ENCODE results near the gene TXNDC2. TPM values are rescaled to one million over a fixed set of nuclear protein-coding genes. Genes with fewer than 3 reads are reported as not detected.

The TXNDC2 gene
- total and polyA plus RNA-seq, 10 of the 15 experiments (the other 5 are each of a cell fraction or from before 2014, with no cell fraction given), result 0.04 to 0.07 (median 0.06) TPM; not detected in 7

DNA sequence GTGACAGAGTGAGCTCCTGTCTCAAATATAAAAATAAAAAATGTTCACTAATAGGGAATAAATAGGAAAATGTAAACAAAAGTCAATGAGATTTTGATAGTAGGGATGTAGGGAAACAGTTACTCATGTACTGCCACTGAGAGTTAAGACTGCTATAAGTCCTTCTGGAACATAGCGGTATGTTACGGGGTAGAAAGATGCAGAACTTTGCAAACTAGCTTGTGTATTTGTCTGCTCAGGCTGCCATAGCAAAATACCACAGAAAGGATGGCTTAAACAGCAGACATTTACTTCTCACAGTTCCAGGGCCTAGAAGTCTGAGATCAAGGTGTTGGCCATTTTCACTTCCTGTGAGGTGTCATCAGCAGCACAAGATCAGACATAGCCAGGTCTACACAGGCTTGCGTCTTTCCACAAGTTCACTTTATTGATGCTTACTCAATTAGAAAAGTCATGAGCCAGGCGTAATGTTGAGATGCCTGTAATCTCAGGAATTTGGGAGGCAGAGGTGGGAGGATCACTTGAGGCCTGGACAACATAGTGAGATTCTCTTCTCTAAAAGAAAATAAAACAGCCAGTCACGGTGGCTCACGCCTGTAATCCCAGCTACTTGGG lies 8.8 kb downstream of the TXNDC2 start:
- H3K27ac ChIP-seq (ENCODE audit: control insufficient read depth, insufficient read depth), result no peak overlapping the region
- no peaks in the 10 kb centered on the region for H4K20me1 ChIP-seq (ENCODE audit: control insufficient read depth, insufficient read depth)
- H3K9me3 ChIP-seq (replicated peaks; ENCODE audit: control insufficient read depth, insufficient read depth, low read length), result no peaks in the 10 kb centered on the region
- in situ Hi-C loops (cut with MboI) (loop anchor here (5.0 kb wide), 1 partner anchor 52 kb away; no protein-coding TSS in a partner anchor), intact Hi-C loops (cut with micrococcal nuclease; ENCODE audit: unreplicated experiment) (no loop called here)
- H3K4me3 ChIP-seq, result no peak overlapping the region
- CTCF ChIA-PET, result no interaction called here
- BruUV-seq (replicated peaks), result no TSS peak
- SMC1A ChIA-PET (ENCODE audit: uncharacterized antibody, unreplicated experiment), result no interaction called here
- no peaks in the 10 kb centered on the region for H3K36me3 ChIP-seq (ENCODE audit: control insufficient read depth in 2 of 2, insufficient read depth in 2 of 2, low read length in 1 of 2)
- POLR2A ChIA-PET, result no interaction called here
- FAIRE-seq (peak; percentile 68), DNase-seq (ENCODE audit: low read depth, low spot score) (no peak), ATAC-seq (no peak)
- H3K27me3 ChIP-seq (replicated peaks in 1 of 2; ENCODE audit: control insufficient read depth in 2 of 2, insufficient read depth in 2 of 2, low read length in 1 of 2), result no peaks in the 10 kb centered on the region
- no peaks in the 10 kb centered on the region for H3K4me1 ChIP-seq (ENCODE audit: control insufficient read depth, insufficient read depth, low read length)
- RAD21 ChIA-PET (ENCODE audit: unreplicated experiment), result no interaction called here
- H3K9ac ChIP-seq (ENCODE audit: control insufficient read depth, insufficient read depth, low read length), result no peak overlapping the region
- 91% methylated on average over 6 of the region's 6 CpGs for WGBS (ENCODE audit: insufficient coverage, insufficient replicate concordance, low lambda C conversion rate, missing lambda C conversion rate)
- H2AFZ ChIP-seq (ENCODE audit: control insufficient read depth, low read depth, low read length), result no peak overlapping the region
- H3K4me2 ChIP-seq (ENCODE audit: control insufficient read depth, insufficient read depth), result no peak overlapping the region
- no peaks in the 10 kb centered on the region for H3K79me2 ChIP-seq (ENCODE audit: control insufficient read depth, insufficient read depth, low read length)
- no peak for TF ChIP-seq NBN (IDR thresholded peaks at IDR 0.05)
- TF ChIP-seq HDGF (IDR thresholded peaks at IDR 0.05), result no peak
- TF ChIP-seq, protein P1, sequence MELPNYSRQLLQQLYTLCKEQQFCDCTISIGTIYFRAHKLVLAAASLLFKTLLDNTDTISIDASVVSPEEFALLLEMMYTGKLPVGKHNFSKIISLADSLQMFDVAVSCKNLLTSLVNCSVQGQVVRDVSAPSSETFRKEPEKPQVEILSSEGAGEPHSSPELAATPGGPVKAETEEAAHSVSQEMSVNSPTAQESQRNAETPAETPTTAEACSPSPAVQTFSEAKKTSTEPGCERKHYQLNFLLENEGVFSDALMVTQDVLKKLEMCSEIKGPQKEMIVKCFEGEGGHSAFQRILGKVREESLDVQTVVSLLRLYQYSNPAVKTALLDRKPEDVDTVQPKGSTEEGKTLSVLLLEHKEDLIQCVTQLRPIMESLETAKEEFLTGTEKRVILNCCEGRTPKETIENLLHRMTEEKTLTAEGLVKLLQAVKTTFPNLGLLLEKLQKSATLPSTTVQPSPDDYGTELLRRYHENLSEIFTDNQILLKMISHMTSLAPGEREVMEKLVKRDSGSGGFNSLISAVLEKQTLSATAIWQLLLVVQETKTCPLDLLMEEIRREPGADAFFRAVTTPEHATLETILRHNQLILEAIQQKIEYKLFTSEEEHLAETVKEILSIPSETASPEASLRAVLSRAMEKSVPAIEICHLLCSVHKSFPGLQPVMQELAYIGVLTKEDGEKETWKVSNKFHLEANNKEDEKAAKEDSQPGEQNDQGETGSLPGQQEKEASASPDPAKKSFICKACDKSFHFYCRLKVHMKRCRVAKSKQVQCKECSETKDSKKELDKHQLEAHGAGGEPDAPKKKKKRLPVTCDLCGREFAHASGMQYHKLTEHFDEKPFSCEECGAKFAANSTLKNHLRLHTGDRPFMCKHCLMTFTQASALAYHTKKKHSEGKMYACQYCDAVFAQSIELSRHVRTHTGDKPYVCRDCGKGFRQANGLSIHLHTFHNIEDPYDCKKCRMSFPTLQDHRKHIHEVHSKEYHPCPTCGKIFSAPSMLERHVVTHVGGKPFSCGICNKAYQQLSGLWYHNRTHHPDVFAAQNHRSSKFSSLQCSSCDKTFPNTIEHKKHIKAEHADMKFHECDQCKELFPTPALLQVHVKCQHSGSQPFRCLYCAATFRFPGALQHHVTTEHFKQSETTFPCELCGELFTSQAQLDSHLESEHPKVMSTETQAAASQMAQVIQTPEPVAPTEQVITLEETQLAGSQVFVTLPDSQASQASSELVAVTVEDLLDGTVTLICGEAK (IDR thresholded peaks at IDR 0.05; ENCODE audit: borderline replicate concordance), result no peak
- TF ChIP-seq, protein P2, sequence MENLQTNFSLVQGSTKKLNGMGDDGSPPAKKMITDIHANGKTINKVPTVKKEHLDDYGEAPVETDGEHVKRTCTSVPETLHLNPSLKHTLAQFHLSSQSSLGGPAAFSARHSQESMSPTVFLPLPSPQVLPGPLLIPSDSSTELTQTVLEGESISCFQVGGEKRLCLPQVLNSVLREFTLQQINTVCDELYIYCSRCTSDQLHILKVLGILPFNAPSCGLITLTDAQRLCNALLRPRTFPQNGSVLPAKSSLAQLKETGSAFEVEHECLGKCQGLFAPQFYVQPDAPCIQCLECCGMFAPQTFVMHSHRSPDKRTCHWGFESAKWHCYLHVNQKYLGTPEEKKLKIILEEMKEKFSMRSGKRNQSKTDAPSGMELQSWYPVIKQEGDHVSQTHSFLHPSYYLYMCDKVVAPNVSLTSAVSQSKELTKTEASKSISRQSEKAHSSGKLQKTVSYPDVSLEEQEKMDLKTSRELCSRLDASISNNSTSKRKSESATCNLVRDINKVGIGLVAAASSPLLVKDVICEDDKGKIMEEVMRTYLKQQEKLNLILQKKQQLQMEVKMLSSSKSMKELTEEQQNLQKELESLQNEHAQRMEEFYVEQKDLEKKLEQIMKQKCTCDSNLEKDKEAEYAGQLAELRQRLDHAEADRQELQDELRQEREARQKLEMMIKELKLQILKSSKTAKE (IDR thresholded peaks at IDR 0.05; ENCODE audit: low read depth, poor library complexity, severe bottlenecking), result no peak
- TF ChIP-seq CBFB (IDR thresholded peaks at IDR 0.05; ENCODE audit: low read depth), result no peak
- TF ChIP-seq SMAD5 (IDR thresholded peaks at IDR 0.05; ENCODE audit: low read depth), result no peak
- TF ChIP-seq RB1 (IDR thresholded peaks at IDR 0.05; ENCODE audit: borderline replicate concordance), result no peak
- TF ChIP-seq CBX5 (IDR thresholded peaks at IDR 0.05; ENCODE audit: low read depth), result no peak
- no peak for TF ChIP-seq NFYB (IDR thresholded peaks at IDR 0.05; ENCODE audit: insufficient read depth, low read depth, low read length)
- no peak for TF ChIP-seq GABPA (IDR thresholded peaks at IDR 0.05; ENCODE audit: low read depth)
- no peak for TF ChIP-seq MTA3 (IDR thresholded peaks at IDR 0.05; ENCODE audit: borderline replicate concordance, low read length)
- no peak for TF ChIP-seq ZNF24 (IDR thresholded peaks at IDR 0.05)
- TF ChIP-seq, protein P3, sequence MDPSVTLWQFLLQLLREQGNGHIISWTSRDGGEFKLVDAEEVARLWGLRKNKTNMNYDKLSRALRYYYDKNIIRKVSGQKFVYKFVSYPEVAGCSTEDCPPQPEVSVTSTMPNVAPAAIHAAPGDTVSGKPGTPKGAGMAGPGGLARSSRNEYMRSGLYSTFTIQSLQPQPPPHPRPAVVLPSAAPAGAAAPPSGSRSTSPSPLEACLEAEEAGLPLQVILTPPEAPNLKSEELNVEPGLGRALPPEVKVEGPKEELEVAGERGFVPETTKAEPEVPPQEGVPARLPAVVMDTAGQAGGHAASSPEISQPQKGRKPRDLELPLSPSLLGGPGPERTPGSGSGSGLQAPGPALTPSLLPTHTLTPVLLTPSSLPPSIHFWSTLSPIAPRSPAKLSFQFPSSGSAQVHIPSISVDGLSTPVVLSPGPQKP (IDR thresholded peaks at IDR 0.05; ENCODE audit: low read depth, low read length), result no peak
- TF ChIP-seq JUND (IDR thresholded peaks at IDR 0.05; ENCODE audit: low read depth, low read length), result no peak
- TF ChIP-seq DPF2 (IDR thresholded peaks at IDR 0.05), result no peak
- no peak for TF ChIP-seq TARDBP (IDR thresholded peaks at IDR 0.05; ENCODE audit: borderline replicate concordance)
